Measurements from ENCODE around the gene PRKN.

GRCh38 chr6:161584621-161585340, 1142.8 kb downstream of the PRKN start:
- no peak for TF ChIP-seq CTCF (IDR thresholded peaks at IDR 0.05; ENCODE audit: insufficient read depth, low read length)
- TF ChIP-seq POLR2AphosphoS5 (IDR thresholded peaks at IDR 0.05; ENCODE audit: low read depth): no peak
- TF ChIP-seq GABPA (IDR thresholded peaks at IDR 0.05; ENCODE audit: low read depth): no peak
- no peak for TF ChIP-seq REST (IDR thresholded peaks at IDR 0.05; ENCODE audit: insufficient replicate concordance, low read depth)
- no peak for TF ChIP-seq SPI1 (IDR thresholded peaks at IDR 0.05; ENCODE audit: borderline replicate concordance, low read depth)
